HepG2 (cell line): ENCODE data around the gene TSNAXIP1. TPM values are rescaled to one million over a fixed set of nuclear protein-coding genes. Genes with fewer than 3 reads are reported as not detected.

ENCODE experiments used
- ATAC-seq: fragments of 200-7000 bp; cut with Tn5 transposase; 3 replicates; pipeline ENCODE4 v1.9.1; 2020; ENCODE audit warnings: mild to moderate bottlenecking, moderate library complexity
- BruUV-seq: library from RNA; stranded (reverse); fragments of 400-500 nt; replicated peaks from 2 replicates; lab custom pipeline; 2021; lab: Mats Ljungman, UMichigan
- CTCF ChIA-PET: fragments of 300-600 bp; formaldehyde crosslinking; extraction: SDS; loops from one replicate; lab custom pipeline; 2021; ENCODE audit warnings: low total read pairs, inconsistent platforms, low intra/inter-chr PET ratio; lab: Yijun Ruan, JAX
- POLR2A ChIA-PET: fragments of 350-600 bp; sonication (Branson Sonifier 250); formaldehyde crosslinking; loops from one replicate; lab custom pipeline; 2020; ENCODE audit warnings: antibody characterized with exemption, inconsistent platforms; lab: Yijun Ruan, JAX
- DNase-seq: peaks from one replicate; pipeline ENCODE4 v3.0.0-alpha.2; 2015; ENCODE audit warnings: low spot score
- FAIRE-seq: peaks from 3 replicates; lab custom pipeline; 2011; peaks lifted over from hg19 to GRCh38; lab: Jason Lieb, UNC
- H2AFZ ChIP-seq: one replicate; pipeline ENCODE4 v1.6.1; 2011; ENCODE audit warnings: low read length, inconsistent platforms
- H3K27ac ChIP-seq: fragments of 300-600 bp; 3 replicates; pipeline ENCODE4 v1.8.0; 2011; ENCODE audit warnings: mixed run types, mild to moderate bottlenecking, mixed read lengths, low read length, inconsistent platforms; ENCODE audit not compliant: insufficient read depth; ENCODE audit errors: extremely low read length
- H3K27me3 ChIP-seq, 2 experiments: fragments of 200-600 bp in 1 of 2; 2 replicates in 1 of 2; 3 replicates in 1 of 2; pipeline versions ENCODE4 v1.6.0 to v1.8.0; 2011; ENCODE audit warnings: low read length in 2 of 2, mild to moderate bottlenecking in 2 of 2, moderate library complexity in 2 of 2, inconsistent platforms in 1 of 2; ENCODE audit not compliant: insufficient read depth in 2 of 2, control insufficient read depth in 1 of 2
- H3K36me3 ChIP-seq, 2 experiments: fragments of 200-600 bp in 1 of 2; replicated peaks in 1 of 2; 2 replicates in 1 of 2; 3 replicates in 1 of 2; pipeline versions ENCODE4 v1.5.1 to v1.8.0; 2011; ENCODE audit warnings: low read length in 2 of 2, inconsistent platforms in 1 of 2; ENCODE audit not compliant: insufficient read depth in 2 of 2, control insufficient read depth in 1 of 2
- H3K4me1 ChIP-seq: 2 replicates; pipeline ENCODE4 v1.5.1; 2012; ENCODE audit warnings: low read length, inconsistent platforms; ENCODE audit not compliant: insufficient read depth
- H3K4me2 ChIP-seq: 2 replicates; pipeline ENCODE4 v1.6.0; 2011; ENCODE audit warnings: low read depth, low read length, inconsistent platforms
- H3K4me3 ChIP-seq, 3 experiments: fragments of 200-600 bp in 1 of 3; sonication (generic), shearing (Covaris generic) in 1 of 3; replicated peaks in 1 of 3; 2 replicates each; pipeline ENCODE4 v1.5.1; 2011 to 2016; ENCODE audit warnings: low read length in 3 of 3, inconsistent platforms in 2 of 3, low read depth in 2 of 3, mild to moderate bottlenecking in 2 of 3, control low read depth in 1 of 3, mixed read lengths in 1 of 3; ENCODE audit not compliant: insufficient read depth in 1 of 3
- H3K79me2 ChIP-seq: one replicate; pipeline ENCODE4 v1.6.1; 2011; ENCODE audit warnings: low read length, inconsistent platforms; ENCODE audit not compliant: insufficient read depth
- H3K9ac ChIP-seq: 2 replicates; pipeline ENCODE4 v1.6.0; 2011; ENCODE audit warnings: mild to moderate bottlenecking, low read depth, low read length, inconsistent platforms; ENCODE audit not compliant: insufficient read depth
- H3K9me3 ChIP-seq: 2 replicates; pipeline ENCODE4 v1.5.1; 2012; ENCODE audit warnings: mild to moderate bottlenecking, low read length
- H4K20me1 ChIP-seq: 2 replicates; pipeline ENCODE4 v1.6.0; 2011; ENCODE audit warnings: inconsistent platforms, mild to moderate bottlenecking, low read length, moderate library complexity; ENCODE audit not compliant: insufficient read depth
- AGO2 ChIP-seq: fragments of 200-400 bp; formaldehyde crosslinking; optimal IDR thresholded peaks from 2 replicates; pipeline ENCODE3; 2017; ENCODE audit warnings: mild to moderate bottlenecking, low read depth, low read length, moderate library complexity
- ZNF331 ChIP-seq: sonication (generic); formaldehyde crosslinking; IDR thresholded peaks from 2 replicates; pipeline ENCODE4 v1.4.0; 2020; ENCODE audit warnings: missing genetic modification reagents
- WGBS: methylation state at CpG from one replicate; pipeline ENCODE4 v1.1.6; 2017; ENCODE audit warnings: low lambda C conversion rate; 5-methylcytosine and 5-hydroxymethylcytosine counted together
- in situ Hi-C: cut with HindIII; loops from 2 replicates; pipeline ENCODE4 v1.10.0; 2017; ENCODE audit warnings: low pct_unique_long_range_greater_than_20kb; ENCODE audit not compliant: extremely low pct_ligation_motif_present
- intact Hi-C: fragments of 100-400 bp; cut with micrococcal nuclease; formaldehyde crosslinking; loops from one replicate; pipeline ENCODE4 v1.10.0; 2022; ENCODE audit not compliant: unreplicated experiment
- polyA plus RNA-seq, 8 experiments: library from polyadenylated mRNA; depleted of rRNA in 3 of 8; stranded (reverse) in 7 of 8; unstranded in 1 of 8; fragments of >200 nt; fragmentation: Illumina TruSeq in 4 of 8; extraction: Trizol in 4 of 8; gene quantifications; 2 replicates each; pipeline versions ENCODE4 v1.2.1 to v1.2.3, GENCODE V29; 2011 to 2016; ENCODE audit warnings: low read depth in 4 of 8, missing spikeins in 1 of 8, mixed read lengths in 1 of 8; ENCODE audit not compliant: insufficient read depth in 1 of 8
- small RNA-seq, 3 experiments: library from RNA; depleted of rRNA; stranded (forward); fragments of <200 nt; gene quantifications; one replicate each; pipeline ENCODE3, GENCODE V24; 2012; ENCODE audit warnings: low read depth in 2 of 3, low replicate concordance in 1 of 3; ENCODE audit not compliant: insufficient read length in 3 of 3, insufficient read depth in 2 of 3
- total RNA-seq, 5 experiments: library from RNA; depleted of rRNA; stranded (reverse); fragments of >200 nt; fragmentation: Illumina TruSeq; extraction: Trizol; gene quantifications; 2 replicates each; pipeline ENCODE4 v1.2.3, GENCODE V29; 2016; ENCODE audit warnings: low read depth in 1 of 5

The TSNAXIP1 gene
- total and polyA plus RNA-seq, 2 of the 13 experiments (the other 11 are each of a cell fraction or from before 2014, with no cell fraction given) = 0.37 to 0.86 TPM

- in situ Hi-C loops = no loop called here
- H3K4me2 ChIP-seq = no peak overlapping the region
- no TSS peak for BruUV-seq
- POLR2A ChIA-PET = no interaction called here
- H3K9me3 ChIP-seq = no peaks in the 10 kb centered on the region
- no peak overlapping the region for H3K4me3 ChIP-seq
- no peaks in the 10 kb centered on the region; a peak in 1 of 5 replicates for H3K27me3 ChIP-seq
- no peak overlapping the region for H3K9ac ChIP-seq
- peaks cover 32% of the 10 kb centered on the region for H3K4me1 ChIP-seq
- TF ChIP-seq ZNF331 (CRISPR knock-in tag) (no peak), AGO2 (peak; percentile 15)
- TF ChIP-seq, all 625 proteins: peak for 1
- DNase-seq (no peak), ATAC-seq (no peak), FAIRE-seq (no peak)
- 96% methylated on average over 11 of the region's 11 CpGs for WGBS
- peaks cover 31% of the 10 kb centered on the region for H3K79me2 ChIP-seq
- H2AFZ ChIP-seq = no peak overlapping the region
- CTCF ChIA-PET = no interaction called here
- intact Hi-C loops = no loop called here
- peaks cover 15% of the 10 kb centered on the region for H4K20me1 ChIP-seq
- H3K27ac ChIP-seq = no peak overlapping the region
- H3K36me3 ChIP-seq = peaks cover 50 to 73% of the 10 kb centered on the region in 2 experiments
Measured at GRCh38 chr16:67877064-67877463, 70.4 kb downstream of the TSNAXIP1 start.

Small RNAs within 50 kb of the gene (small RNA-seq; reads per million reads assigned to genes)
- 0 reads per million in 3 experiments for gene AC040162.2

Other genes starting within 250 kb of the TSNAXIP1 start
- 37.5 and 59.3 TPM in 2 replicates for gene CTCF, start 244.4 kb upstream of the TSNAXIP1 start, total RNA-seq (2016; rRNA removed; fragmentation: Illumina TruSeq; extraction: Trizol)
- 19.5 and 20.8 TPM in 2 replicates for gene CTCF, start 244.4 kb upstream of the TSNAXIP1 start, polyA plus RNA-seq (2011; rRNA removed)
- 0.91 and 1.3 TPM in 2 replicates for gene CARMIL2, start 161.7 kb upstream of the TSNAXIP1 start, total RNA-seq (2016; rRNA removed; fragmentation: Illumina TruSeq; extraction: Trizol)
- 2.7 and 3.9 TPM in 2 replicates for gene CARMIL2, start 161.7 kb upstream of the TSNAXIP1 start, polyA plus RNA-seq (2011; rRNA removed)
- 26.1 and 32.6 TPM in 2 replicates for gene ACD, start 146.6 kb upstream of the TSNAXIP1 start, total RNA-seq (2016; rRNA removed; fragmentation: Illumina TruSeq; extraction: Trizol)
- 37.1 and 38.3 TPM in 2 replicates for gene ACD, start 146.6 kb upstream of the TSNAXIP1 start, polyA plus RNA-seq (2011; rRNA removed)
- gene PARD6A, start 145.9 kb upstream of the TSNAXIP1 start, total RNA-seq (2016; rRNA removed; fragmentation: Illumina TruSeq; extraction: Trizol) = 3.0 and 4.3 TPM in 2 replicates
- 3.5 and 3.6 TPM in 2 replicates for gene PARD6A, start 145.9 kb upstream of the TSNAXIP1 start, polyA plus RNA-seq (2011; rRNA removed)
- gene ENKD1, start 140.1 kb upstream of the TSNAXIP1 start, total RNA-seq (2016; rRNA removed; fragmentation: Illumina TruSeq; extraction: Trizol) = 20.8 and 21.4 TPM in 2 replicates
- 10.8 and 12.2 TPM in 2 replicates for gene ENKD1, start 140.1 kb upstream of the TSNAXIP1 start, polyA plus RNA-seq (2011; rRNA removed)
- 1.7 and 3.1 TPM in 2 replicates for gene C16orf86, start 140.1 kb upstream of the TSNAXIP1 start, total RNA-seq (2016; rRNA removed; fragmentation: Illumina TruSeq; extraction: Trizol)
- gene C16orf86, start 140.1 kb upstream of the TSNAXIP1 start, polyA plus RNA-seq (2011; rRNA removed) = 1.5 and 2.0 TPM in 2 replicates
- 17.2 and 17.6 TPM in 2 replicates for gene GFOD2, start 87.6 kb upstream of the TSNAXIP1 start, total RNA-seq (2016; rRNA removed; fragmentation: Illumina TruSeq; extraction: Trizol)
- gene GFOD2, start 87.6 kb upstream of the TSNAXIP1 start, polyA plus RNA-seq (2011; rRNA removed) = 11.1 and 12.8 TPM in 2 replicates
- 8.5 and 9.2 TPM in 2 replicates for gene RANBP10, start 329 bp upstream of the TSNAXIP1 start, total RNA-seq (2016; rRNA removed; fragmentation: Illumina TruSeq; extraction: Trizol)
- gene RANBP10, start 329 bp upstream of the TSNAXIP1 start, polyA plus RNA-seq (2011; rRNA removed) = 22.7 and 24.5 TPM in 2 replicates
- 53.4 and 53.8 TPM in 2 replicates for gene THAP11, start 35.4 kb downstream of the TSNAXIP1 start, total RNA-seq (2016; rRNA removed; fragmentation: Illumina TruSeq; extraction: Trizol)
- 44.2 and 45.5 TPM in 2 replicates for gene THAP11, start 35.4 kb downstream of the TSNAXIP1 start, polyA plus RNA-seq (2011; rRNA removed)
- 214 and 224 TPM in 2 replicates for gene NUTF2, start 40.0 kb downstream of the TSNAXIP1 start, total RNA-seq (2016; rRNA removed; fragmentation: Illumina TruSeq; extraction: Trizol)
- gene NUTF2, start 40.0 kb downstream of the TSNAXIP1 start, polyA plus RNA-seq (2011; rRNA removed) = 168 and 198 TPM in 2 replicates
- gene CENPT, start 40.8 kb downstream of the TSNAXIP1 start, total RNA-seq (2016; rRNA removed; fragmentation: Illumina TruSeq; extraction: Trizol) = 24.8 and 43.3 TPM in 2 replicates
- gene CENPT, start 40.8 kb downstream of the TSNAXIP1 start, polyA plus RNA-seq (2011; rRNA removed) = 40.9 and 51.3 TPM in 2 replicates
- 53.4 and 59.1 TPM in 2 replicates for gene EDC4, start 66.2 kb downstream of the TSNAXIP1 start, total RNA-seq (2016; rRNA removed; fragmentation: Illumina TruSeq; extraction: Trizol)
- 51.4 and 65.8 TPM in 2 replicates for gene EDC4, start 66.2 kb downstream of the TSNAXIP1 start, polyA plus RNA-seq (2011; rRNA removed)
- 0.53 TPM in 1 of 2 replicates, not detected in the other for gene NRN1L, start 78.0 kb downstream of the TSNAXIP1 start, total RNA-seq (2016; rRNA removed; fragmentation: Illumina TruSeq; extraction: Trizol)
- 1.2 and 1.3 TPM in 2 replicates for gene NRN1L, start 78.0 kb downstream of the TSNAXIP1 start, polyA plus RNA-seq (2011; rRNA removed)
- 8.4 and 12.9 TPM in 2 replicates for gene PSKH1, start 86.4 kb downstream of the TSNAXIP1 start, total RNA-seq (2016; rRNA removed; fragmentation: Illumina TruSeq; extraction: Trizol)
- gene PSKH1, start 86.4 kb downstream of the TSNAXIP1 start, polyA plus RNA-seq (2011; rRNA removed) = 19.1 and 45.7 TPM in 2 replicates
- 1.1 and 2.7 TPM in 2 replicates for gene CTRL, start 125.0 kb downstream of the TSNAXIP1 start, total RNA-seq (2016; rRNA removed; fragmentation: Illumina TruSeq; extraction: Trizol)
- 1.7 and 1.9 TPM in 2 replicates for gene CTRL, start 125.0 kb downstream of the TSNAXIP1 start, polyA plus RNA-seq (2011; rRNA removed)
- gene PSMB10, start 130.0 kb downstream of the TSNAXIP1 start, total RNA-seq (2016; rRNA removed; fragmentation: Illumina TruSeq; extraction: Trizol) = 65.9 and 71.3 TPM in 2 replicates
- gene PSMB10, start 130.0 kb downstream of the TSNAXIP1 start, polyA plus RNA-seq (2011; rRNA removed) = 12.7 and 17.8 TPM in 2 replicates
- 13.2 and 36.1 TPM in 2 replicates for gene LCAT, start 137.2 kb downstream of the TSNAXIP1 start, total RNA-seq (2016; rRNA removed; fragmentation: Illumina TruSeq; extraction: Trizol)
- 38.9 and 46.0 TPM in 2 replicates for gene LCAT, start 137.2 kb downstream of the TSNAXIP1 start, polyA plus RNA-seq (2011; rRNA removed)
- gene SLC12A4, start 161.7 kb downstream of the TSNAXIP1 start, total RNA-seq (2016; rRNA removed; fragmentation: Illumina TruSeq; extraction: Trizol) = 23.1 and 65.1 TPM in 2 replicates
- gene SLC12A4, start 161.7 kb downstream of the TSNAXIP1 start, polyA plus RNA-seq (2011; rRNA removed) = 84.3 and 134 TPM in 2 replicates
- not detected in 2 replicates for gene DPEP3, start 173.6 kb downstream of the TSNAXIP1 start, total RNA-seq (2016; rRNA removed; fragmentation: Illumina TruSeq; extraction: Trizol)
- not detected in 2 replicates for gene DPEP3, start 173.6 kb downstream of the TSNAXIP1 start, polyA plus RNA-seq (2011; rRNA removed)
- gene DPEP2, start 192.6 kb downstream of the TSNAXIP1 start, total RNA-seq (2016; rRNA removed; fragmentation: Illumina TruSeq; extraction: Trizol) = not detected in 2 replicates
- 0.18 and 0.26 TPM in 2 replicates for gene DPEP2, start 192.6 kb downstream of the TSNAXIP1 start, polyA plus RNA-seq (2011; rRNA removed)
- not detected in 2 replicates for gene DPEP2NB, start 209.0 kb downstream of the TSNAXIP1 start, total RNA-seq (2016; rRNA removed; fragmentation: Illumina TruSeq; extraction: Trizol)
- not detected in 2 replicates for gene DPEP2NB, start 209.0 kb downstream of the TSNAXIP1 start, polyA plus RNA-seq (2011; rRNA removed)
- gene DDX28, start 216.3 kb downstream of the TSNAXIP1 start, total RNA-seq (2016; rRNA removed; fragmentation: Illumina TruSeq; extraction: Trizol) = 16.4 and 18.4 TPM in 2 replicates
- 13.6 and 14.1 TPM in 2 replicates for gene DDX28, start 216.3 kb downstream of the TSNAXIP1 start, polyA plus RNA-seq (2011; rRNA removed)
- 25.1 and 25.9 TPM in 2 replicates for gene DUS2, start 216.4 kb downstream of the TSNAXIP1 start, total RNA-seq (2016; rRNA removed; fragmentation: Illumina TruSeq; extraction: Trizol)
- 17.8 and 22.6 TPM in 2 replicates for gene DUS2, start 216.4 kb downstream of the TSNAXIP1 start, polyA plus RNA-seq (2011; rRNA removed)